Measurements from ENCODE around the gene CR1. TPM values are rescaled to one million over a fixed set of nuclear protein-coding genes. Genes with fewer than 3 reads are reported as not detected.
"Not testable (repeated sequence)": the region's sequence is repeated elsewhere in the genome, so short reads cannot be mapped to it uniquely, and the experiment has no call there.

Gene CR1
- total and polyA plus RNA-seq, 8 donors: 0.39 to 37.4 (median 0.79) TPM

DNA sequence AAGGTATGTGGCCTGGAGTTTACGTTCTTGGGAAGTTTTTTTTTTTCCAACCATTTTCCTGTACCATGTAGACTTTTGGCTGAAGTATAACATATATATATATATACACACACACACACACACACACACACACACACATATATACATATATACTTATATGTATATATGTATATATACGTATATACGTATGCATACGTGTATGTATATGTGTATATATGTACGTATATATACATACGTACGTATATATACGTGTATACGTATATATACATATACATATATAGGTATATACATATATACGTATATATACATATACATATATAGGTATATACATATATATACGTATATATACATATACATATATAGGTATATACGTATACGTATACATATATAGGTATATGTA, 18.9 kb downstream of the CR1 start:
- TF ChIP-seq CTCF (IDR thresholded peaks at IDR 0.05): no peak
- Histone ChIP-seq H3K9me3 (no peaks in the 10 kb centered on the region), H3K27me3 (no peaks in the 10 kb centered on the region), H3K36me3 (peaks cover 0 to 19% of the 10 kb centered on the region in 2 donors), H3K4me3 (no peak overlapping the region), H3K4me1 (no peaks in the 10 kb centered on the region), H3K27ac (no peak overlapping the region)
- ATAC-seq (no peak), DNase-seq (no peak)
- intact Hi-C loops (cut with DNase I): no loop called here

- ATAC-seq (no peak), DNase-seq (no peak)
- Histone ChIP-seq H3K27me3 (no peaks in the 10 kb centered on the region), H3K27ac (no peak overlapping the region), H3K4me1 (no peaks in the 10 kb centered on the region), H3K9me3 (no peaks in the 10 kb centered on the region), H3K36me3 (peaks cover 0 to 9% of the 10 kb centered on the region in 2 donors), H3K4me3 (no peak overlapping the region)
- no peak for TF ChIP-seq CTCF (IDR thresholded peaks at IDR 0.05)
- intact Hi-C loops (cut with DNase I): no loop called here
Observed at GRCh38 chr1:207516729-207517128, 20.8 kb downstream of the CR1 start.

- DNase-seq (no peak), ATAC-seq (no peak)
- TF ChIP-seq CTCF (IDR thresholded peaks at IDR 0.05): no peak
- Histone ChIP-seq H3K27me3 (no peaks in the 10 kb centered on the region), H3K4me1 (no peaks in the 10 kb centered on the region), H3K4me3 (no peak overlapping the region), H3K9me3 (no peaks in the 10 kb centered on the region), H3K27ac (no peak overlapping the region), H3K36me3 (no peaks in the 10 kb centered on the region)
- intact Hi-C loops (cut with DNase I): no loop called here
Observed at GRCh38 chr1:207518608-207519236, 22.8 kb downstream of the CR1 start.

DNA sequence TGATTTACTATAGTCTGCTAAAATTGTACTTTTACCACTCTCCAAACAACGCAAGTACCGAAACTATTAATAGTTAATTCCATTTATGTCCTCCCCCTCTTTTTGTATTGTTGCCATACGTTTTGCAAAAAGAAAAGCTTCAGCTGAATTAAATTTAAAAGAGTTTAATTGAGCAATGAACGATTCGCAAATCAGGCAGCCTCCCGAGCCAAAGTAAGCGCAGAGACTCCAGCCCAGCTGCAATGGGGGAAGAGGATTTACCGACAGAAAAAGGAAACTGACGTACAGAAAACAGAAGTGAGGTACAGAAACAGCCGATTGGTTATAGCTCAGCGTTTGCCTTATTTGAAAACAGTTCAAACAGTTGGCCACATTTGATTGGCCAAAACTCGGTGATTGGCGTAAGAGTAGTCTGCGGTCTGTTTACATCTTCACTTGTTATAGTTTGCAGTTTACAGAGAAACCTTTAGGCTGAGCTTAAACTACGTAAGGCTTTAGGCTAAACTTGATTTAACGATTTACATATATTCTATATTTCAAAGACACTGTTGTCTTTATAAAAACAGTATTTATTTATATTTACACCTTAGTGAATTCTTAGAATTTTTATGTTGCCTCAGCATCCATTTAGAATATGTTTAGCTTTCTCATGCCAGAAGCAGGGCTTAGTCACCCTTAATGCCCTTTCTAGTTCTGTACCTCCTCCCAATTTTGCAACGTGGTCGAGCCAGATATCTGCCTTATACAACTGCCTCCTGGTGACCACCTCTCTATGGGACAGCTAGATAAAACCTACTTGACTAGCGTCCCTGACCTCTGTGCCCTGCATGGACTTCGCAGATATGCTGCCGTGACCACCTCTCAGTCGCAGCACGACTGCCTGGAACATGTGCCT, 23.8 kb downstream of the CR1 start:
- H3K9me3 ChIP-seq: no peaks in the 10 kb centered on the region
- no peak for ATAC-seq
- intact Hi-C loops (cut with DNase I): no loop called here
- no peaks in the 10 kb centered on the region for H3K27me3 ChIP-seq
- H3K36me3 ChIP-seq: no peaks in the 10 kb centered on the region
- no peaks in the 10 kb centered on the region for H3K4me1 ChIP-seq
- no peak for TF ChIP-seq CTCF (IDR thresholded peaks at IDR 0.05)
- no peak overlapping the region for H3K4me3 ChIP-seq
- DNase-seq: no peak
- H3K27ac ChIP-seq: no peak overlapping the region

- ATAC-seq; H3K27ac ChIP-seq; intact Hi-C loops (cut with DNase I); H3K27me3 ChIP-seq; H3K9me3 ChIP-seq; H3K36me3 ChIP-seq; H3K4me3 ChIP-seq; DNase-seq; H3K4me1 ChIP-seq: not testable (repeated sequence)
Observed at GRCh38 chr1:207520400-207521345, 24.7 kb downstream of the CR1 start.

DNA sequence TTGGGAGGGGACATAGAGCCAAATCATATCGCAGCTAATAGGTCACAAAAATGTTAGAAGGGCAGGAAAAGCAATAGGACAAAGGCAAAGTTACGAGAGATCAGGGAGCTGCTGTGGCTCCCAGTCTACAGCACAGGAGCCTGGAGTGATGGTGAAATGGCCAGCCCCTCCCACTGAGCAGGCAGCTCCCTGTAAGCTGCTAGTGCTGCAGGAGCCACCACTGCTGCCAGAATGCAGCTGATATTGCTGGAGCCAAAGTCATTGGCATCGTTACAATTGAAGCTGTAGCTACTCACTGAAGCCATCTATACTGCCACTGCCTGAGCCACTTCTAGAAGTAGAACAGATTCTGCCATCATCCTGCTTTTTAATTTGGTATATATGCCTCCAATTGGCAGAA, 29.3 kb downstream of the CR1 start:
- ATAC-seq; intact Hi-C loops (cut with DNase I): not testable (repeated sequence)

DNA sequence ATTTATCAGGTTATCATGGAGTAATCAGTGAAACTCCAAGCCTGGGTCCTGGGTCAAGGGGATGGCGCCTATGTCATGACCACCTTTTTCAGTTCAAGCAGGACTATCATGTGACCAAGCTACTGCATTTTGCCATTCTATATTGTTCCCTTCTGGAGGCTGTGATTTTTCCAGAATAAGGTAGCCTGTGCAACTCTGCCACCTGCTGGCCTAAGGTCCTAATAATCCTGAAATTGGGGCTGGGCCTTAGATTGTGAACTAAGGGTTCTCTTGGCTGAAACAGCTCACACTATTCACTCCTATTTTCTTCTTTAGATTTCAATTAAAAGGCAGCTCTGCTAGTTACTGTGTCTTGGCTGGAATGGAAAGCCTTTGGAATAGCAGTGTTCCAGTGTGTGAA, 32.4 kb downstream of the CR1 start:
- H3K4me1 ChIP-seq; H3K9me3 ChIP-seq; DNase-seq; H3K27me3 ChIP-seq; H3K36me3 ChIP-seq; intact Hi-C loops (cut with DNase I); H3K27ac ChIP-seq; H3K4me3 ChIP-seq: not testable (repeated sequence)
- ATAC-seq: peak; percentile 86

More for the DNA sequence above, 29.3 kb downstream of the CR1 start:
- not testable (repeated sequence) for DNase-seq, H3K4me3 ChIP-seq, H3K9me3 ChIP-seq, H3K4me1 ChIP-seq, H3K27ac ChIP-seq, H3K36me3 ChIP-seq, H3K27me3 ChIP-seq

DNA sequence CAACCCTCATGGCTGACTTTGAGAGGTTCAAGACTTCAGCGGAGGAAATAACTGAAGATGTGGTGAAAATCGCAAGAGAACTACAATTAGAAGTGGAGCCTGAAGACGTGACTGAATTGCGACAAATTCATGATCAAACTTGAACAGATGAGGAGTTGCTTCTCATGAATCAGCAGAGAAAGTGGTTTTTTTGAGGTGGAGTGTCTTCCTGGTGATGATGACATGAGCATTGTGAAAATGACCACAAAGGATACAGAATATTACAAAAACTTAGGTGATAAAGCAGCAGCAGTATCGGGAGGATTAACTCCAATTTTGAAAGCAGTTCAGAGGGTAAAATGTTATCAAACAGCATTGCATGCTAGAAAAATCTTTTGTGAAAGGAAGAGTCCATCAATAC, 40.3 kb downstream of the CR1 start:
- H3K27me3 ChIP-seq; intact Hi-C loops (cut with DNase I); ATAC-seq; H3K27ac ChIP-seq; DNase-seq; H3K4me1 ChIP-seq; H3K4me3 ChIP-seq; H3K36me3 ChIP-seq; H3K9me3 ChIP-seq: not testable (repeated sequence)

Measured in left lung (tissue), 10 donors.